Measurements from ENCODE around the gene DDHD1.

Gene DDHD1

GRCh38 chr14:53186532-53186931 lies 33.4 kb upstream of the DDHD1 start (continued):
- TF ChIP-seq, protein P1, sequence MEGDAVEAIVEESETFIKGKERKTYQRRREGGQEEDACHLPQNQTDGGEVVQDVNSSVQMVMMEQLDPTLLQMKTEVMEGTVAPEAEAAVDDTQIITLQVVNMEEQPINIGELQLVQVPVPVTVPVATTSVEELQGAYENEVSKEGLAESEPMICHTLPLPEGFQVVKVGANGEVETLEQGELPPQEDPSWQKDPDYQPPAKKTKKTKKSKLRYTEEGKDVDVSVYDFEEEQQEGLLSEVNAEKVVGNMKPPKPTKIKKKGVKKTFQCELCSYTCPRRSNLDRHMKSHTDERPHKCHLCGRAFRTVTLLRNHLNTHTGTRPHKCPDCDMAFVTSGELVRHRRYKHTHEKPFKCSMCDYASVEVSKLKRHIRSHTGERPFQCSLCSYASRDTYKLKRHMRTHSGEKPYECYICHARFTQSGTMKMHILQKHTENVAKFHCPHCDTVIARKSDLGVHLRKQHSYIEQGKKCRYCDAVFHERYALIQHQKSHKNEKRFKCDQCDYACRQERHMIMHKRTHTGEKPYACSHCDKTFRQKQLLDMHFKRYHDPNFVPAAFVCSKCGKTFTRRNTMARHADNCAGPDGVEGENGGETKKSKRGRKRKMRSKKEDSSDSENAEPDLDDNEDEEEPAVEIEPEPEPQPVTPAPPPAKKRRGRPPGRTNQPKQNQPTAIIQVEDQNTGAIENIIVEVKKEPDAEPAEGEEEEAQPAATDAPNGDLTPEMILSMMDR (tag by site-specific recombination; IDR thresholded peaks at IDR 0.05), result no peak

DNA sequence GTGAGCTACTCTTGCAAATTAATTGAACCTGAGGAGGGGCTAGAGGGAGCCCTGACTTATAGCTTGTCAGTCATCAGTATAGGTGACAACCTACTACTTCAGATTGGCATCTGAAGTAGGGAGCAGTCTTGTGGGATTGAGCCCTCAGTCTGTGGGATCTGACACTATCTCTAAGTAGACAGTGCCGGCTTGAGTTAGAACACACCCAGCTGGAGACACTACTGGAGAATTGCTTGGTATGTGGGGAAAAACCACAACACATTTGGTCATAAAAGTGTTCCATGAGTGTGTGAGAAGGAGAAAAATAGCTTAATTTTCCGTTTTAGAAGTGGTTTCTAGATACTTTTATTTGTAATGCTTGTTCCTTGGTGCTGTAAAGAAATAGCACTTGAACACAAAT lies 30.5 kb upstream of the DDHD1 start:
- H3K9me3 ChIP-seq (ENCODE audit: control insufficient read depth, insufficient read depth, low read depth, low read length), result no peaks in the 10 kb centered on the region
- H3K36me3 ChIP-seq (ENCODE audit: control insufficient read depth in 2 of 2, insufficient read depth in 1 of 2, low read length in 2 of 2), result no peaks in the 10 kb centered on the region
- ChIA-PET POLR2A (no interaction called here), CTCF (interaction anchor here (0.7 kb wide), 1 partner anchor 21 kb away, joined by 3 read pairs; no protein-coding TSS in a partner anchor)
- H3K27ac ChIP-seq (ENCODE audit: extremely low read depth, low read depth, low read length), result no peak overlapping the region
- TF ChIP-seq KLF16 (tag by site-specific recombination; IDR thresholded peaks at IDR 0.05) (no peak), ZNF174 (tag by site-specific recombination; IDR thresholded peaks at IDR 0.05) (no peak), ZNF266 (tag by site-specific recombination; IDR thresholded peaks at IDR 0.05; ENCODE audit: low read depth) (no peak), ZFHX2 (tag by site-specific recombination; conservative IDR thresholded peaks at IDR 0.05) (no peak), ZNF121 (tag by site-specific recombination; IDR thresholded peaks at IDR 0.05) (no peak), ZNF626 (tag by site-specific recombination; IDR thresholded peaks at IDR 0.05) (no peak), ZNF18 (tag by site-specific recombination; IDR thresholded peaks at IDR 0.05) (no peak), KLF7 (tag by site-specific recombination; IDR thresholded peaks at IDR 0.05; ENCODE audit: borderline replicate concordance) (no peak), ZNF416 (tag by site-specific recombination; IDR thresholded peaks at IDR 0.05) (no peak), ZBTB1 (tag by site-specific recombination; IDR thresholded peaks at IDR 0.05) (no peak), ZNF354C (tag by site-specific recombination; IDR thresholded peaks at IDR 0.05; ENCODE audit: borderline replicate concordance, low read depth) (no peak), ZNF157 (tag by site-specific recombination; IDR thresholded peaks at IDR 0.05) (no peak), ZNF155 (tag by site-specific recombination; IDR thresholded peaks at IDR 0.05) (no peak), ZNF521 (tag by site-specific recombination; IDR thresholded peaks at IDR 0.05) (no peak), ZNF76 (tag by site-specific recombination; IDR thresholded peaks at IDR 0.05; ENCODE audit: borderline replicate concordance, low read depth) (no peak)
- TF ChIP-seq, protein P2, sequence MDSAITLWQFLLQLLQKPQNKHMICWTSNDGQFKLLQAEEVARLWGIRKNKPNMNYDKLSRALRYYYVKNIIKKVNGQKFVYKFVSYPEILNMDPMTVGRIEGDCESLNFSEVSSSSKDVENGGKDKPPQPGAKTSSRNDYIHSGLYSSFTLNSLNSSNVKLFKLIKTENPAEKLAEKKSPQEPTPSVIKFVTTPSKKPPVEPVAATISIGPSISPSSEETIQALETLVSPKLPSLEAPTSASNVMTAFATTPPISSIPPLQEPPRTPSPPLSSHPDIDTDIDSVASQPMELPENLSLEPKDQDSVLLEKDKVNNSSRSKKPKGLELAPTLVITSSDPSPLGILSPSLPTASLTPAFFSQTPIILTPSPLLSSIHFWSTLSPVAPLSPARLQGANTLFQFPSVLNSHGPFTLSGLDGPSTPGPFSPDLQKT (IDR thresholded peaks at IDR 0.05; ENCODE audit: borderline replicate concordance, low read depth, low read length), result no peak
- TF ChIP-seq, protein P3, sequence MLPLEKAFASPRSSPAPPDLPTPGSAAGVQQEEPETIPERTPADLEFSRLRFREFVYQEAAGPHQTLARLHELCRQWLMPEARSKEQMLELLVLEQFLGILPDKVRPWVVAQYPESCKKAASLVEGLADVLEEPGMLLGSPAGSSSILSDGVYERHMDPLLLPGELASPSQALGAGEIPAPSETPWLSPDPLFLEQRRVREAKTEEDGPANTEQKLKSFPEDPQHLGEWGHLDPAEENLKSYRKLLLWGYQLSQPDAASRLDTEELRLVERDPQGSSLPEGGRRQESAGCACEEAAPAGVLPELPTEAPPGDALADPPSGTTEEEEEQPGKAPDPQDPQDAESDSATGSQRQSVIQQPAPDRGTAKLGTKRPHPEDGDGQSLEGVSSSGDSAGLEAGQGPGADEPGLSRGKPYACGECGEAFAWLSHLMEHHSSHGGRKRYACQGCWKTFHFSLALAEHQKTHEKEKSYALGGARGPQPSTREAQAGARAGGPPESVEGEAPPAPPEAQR (tag by site-specific recombination; IDR thresholded peaks at IDR 0.05), result no peak
- H3K4me1 ChIP-seq (ENCODE audit: control insufficient read depth, insufficient read depth, low read length), result no peaks in the 10 kb centered on the region
- H3K4me3 ChIP-seq (ENCODE audit: low read depth, low read length), result no peak overlapping the region

DNA sequence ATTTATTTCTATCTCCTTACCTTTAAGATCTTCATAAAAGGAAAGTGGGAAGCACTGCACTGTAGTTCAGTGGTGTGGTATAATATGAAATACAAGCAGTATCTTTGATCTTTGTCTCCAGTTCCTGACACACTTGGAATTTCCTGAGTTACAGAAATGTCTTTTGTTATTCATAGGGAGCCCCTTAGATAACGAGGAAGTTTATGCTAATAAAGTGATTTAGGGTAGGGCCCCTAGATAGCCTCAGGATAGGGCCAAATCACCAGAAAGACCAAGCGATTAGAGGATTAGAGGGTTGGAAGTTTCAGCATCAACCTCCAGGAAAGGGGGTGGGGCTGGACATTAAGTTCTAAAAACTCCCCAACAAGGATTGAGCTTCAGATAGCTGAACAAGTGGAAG lies 29.9 kb upstream of the DDHD1 start:
- Histone ChIP-seq H3K36me3 (ENCODE audit: control insufficient read depth in 2 of 2, insufficient read depth in 1 of 2, low read length in 2 of 2) (no peaks in the 10 kb centered on the region), H3K9me3 (ENCODE audit: control insufficient read depth, insufficient read depth, low read depth, low read length) (no peaks in the 10 kb centered on the region), H3K4me1 (ENCODE audit: control insufficient read depth, insufficient read depth, low read length) (no peaks in the 10 kb centered on the region), H3K4me3 (ENCODE audit: low read depth, low read length) (no peak overlapping the region), H3K27ac (ENCODE audit: extremely low read depth, low read depth, low read length) (no peak overlapping the region)
- ChIA-PET CTCF (interaction anchor here (0.7 kb wide), 1 partner anchor 20 kb away, joined by 3 read pairs; no protein-coding TSS in a partner anchor), POLR2A (no interaction called here)
- TF ChIP-seq ZBTB8A (tag by site-specific recombination; IDR thresholded peaks at IDR 0.05) (no peak), KLF1 (tag by site-specific recombination; IDR thresholded peaks at IDR 0.05) (no peak), ZNF837 (tag by site-specific recombination; IDR thresholded peaks at IDR 0.05) (no peak), ZNF548 (tag by site-specific recombination; IDR thresholded peaks at IDR 0.05) (no peak), ZNF677 (tag by site-specific recombination; IDR thresholded peaks at IDR 0.05) (no peak), ZSCAN30 (tag by site-specific recombination; IDR thresholded peaks at IDR 0.05) (no peak), ZNF335 (tag by site-specific recombination; conservative IDR thresholded peaks at IDR 0.05) (no peak), ZBTB48 (tag by site-specific recombination; IDR thresholded peaks at IDR 0.05) (no peak), ZNF514 (tag by site-specific recombination; IDR thresholded peaks at IDR 0.05) (no peak), ZNF221 (tag by site-specific recombination; IDR thresholded peaks at IDR 0.05; ENCODE audit: borderline replicate concordance) (no peak), BCL11A (tag by site-specific recombination; IDR thresholded peaks at IDR 0.05; ENCODE audit: low read depth) (no peak), BCL11B (tag by site-specific recombination; IDR thresholded peaks at IDR 0.05; ENCODE audit: low read depth) (no peak), ZNF433 (tag by site-specific recombination; IDR thresholded peaks at IDR 0.05; ENCODE audit: low read depth) (no peak)
